CD14-positive monocyte (primary cell): ENCODE measurements around the gene JMJD1C. TPM values are rescaled to one million over a fixed set of nuclear protein-coding genes. Genes with fewer than 3 reads are reported as not detected.

Experiments used
- DNase-seq, 3 donors: peaks; one replicate each; pipeline ENCODE4 v3.0.0-alpha.2; 2011 to 2022
- H2AFZ ChIP-seq: 2 replicates; pipeline ENCODE4 v1.6.0; 2012; ENCODE audit warnings: mild to moderate bottlenecking, low read depth, low read length, inconsistent platforms; ENCODE audit not compliant: insufficient read depth, poor library complexity, severe bottlenecking
- H3K27ac ChIP-seq, 2 donors: 1 replicate in 1 of 2; 2 replicates in 1 of 2; pipeline ENCODE4 v1.5.1; 2012 to 2013; ENCODE audit warnings: low read length in 2 of 2, control low read depth in 1 of 2, inconsistent platforms in 1 of 2, low read depth in 1 of 2, mild to moderate bottlenecking in 1 of 2
- H3K27me3 ChIP-seq, 2 donors: one replicate each; pipeline versions ENCODE4 v1.6.0 to v1.6.1; 2011 to 2013; ENCODE audit warnings: low read length in 2 of 2; ENCODE audit not compliant: control insufficient read depth in 2 of 2, insufficient read depth in 2 of 2
- H3K36me3 ChIP-seq, 2 donors: replicated peaks in 1 of 2; 1 replicate in 1 of 2; 2 replicates in 1 of 2; pipeline versions ENCODE4 v1.5.1 to v1.6.1; 2012 to 2013; ENCODE audit warnings: low read length in 2 of 2, control low read depth in 1 of 2, inconsistent platforms in 1 of 2, mild to moderate bottlenecking in 1 of 2; ENCODE audit not compliant: insufficient read depth in 2 of 2, control insufficient read depth in 1 of 2
- H3K4me1 ChIP-seq, 2 donors: 1 replicate in 1 of 2; 2 replicates in 1 of 2; pipeline versions ENCODE4 v1.5.1 to v1.6.1; 2012 to 2013; ENCODE audit warnings: low read length in 2 of 2, control low read depth in 1 of 2, inconsistent platforms in 1 of 2, mild to moderate bottlenecking in 1 of 2, moderate library complexity in 1 of 2; ENCODE audit not compliant: insufficient read depth in 2 of 2, control insufficient read depth in 1 of 2
- H3K4me2 ChIP-seq: replicated peaks from 2 replicates; pipeline ENCODE3; 2012; ENCODE audit warnings: low read length, moderate library complexity, mild to moderate bottlenecking; ENCODE audit not compliant: poor library complexity, severe bottlenecking; ENCODE audit errors: extremely low read depth
- H3K4me3 ChIP-seq, 3 experiments: fragments of 200-600 bp in 1 of 3; sonication (generic) in 1 of 3; replicated peaks in 1 of 3; 1 replicate in 2 of 3; 2 replicates in 1 of 3; pipeline ENCODE4 v1.5.1; 2011 to 2013; ENCODE audit warnings: low read length in 3 of 3, mild to moderate bottlenecking in 3 of 3, control low read depth in 2 of 3, low read depth in 2 of 3, inconsistent platforms in 1 of 3, moderate library complexity in 1 of 3
- H3K79me2 ChIP-seq: 2 replicates; pipeline ENCODE4 v1.6.0; 2012; ENCODE audit warnings: mild to moderate bottlenecking, control low read depth, inconsistent platforms, low read length, moderate library complexity; ENCODE audit not compliant: insufficient read depth
- H3K9ac ChIP-seq: 2 replicates; pipeline ENCODE4 v1.6.0; 2017; ENCODE audit warnings: low read length, mild to moderate bottlenecking; ENCODE audit not compliant: insufficient read depth, poor library complexity, severe bottlenecking
- H3K9me3 ChIP-seq, 2 donors: replicated peaks in 1 of 2; 1 replicate in 1 of 2; 2 replicates in 1 of 2; pipeline versions ENCODE4 v1.5.1 to v1.6.1; 2012 to 2013; ENCODE audit warnings: low read length in 2 of 2, control low read depth in 1 of 2; ENCODE audit not compliant: control insufficient read depth in 1 of 2, insufficient read depth in 1 of 2
- H4K20me1 ChIP-seq: 2 replicates; pipeline ENCODE4 v1.6.0; 2012; ENCODE audit warnings: mild to moderate bottlenecking, low read length, control low read depth, moderate library complexity; ENCODE audit not compliant: insufficient read depth
- H3K27ac Mint-ChIP-seq, 7 donors: one replicate each; pipeline ENCODE4 v1.8.0; 2020; ENCODE audit warnings: mild to moderate bottlenecking in 7 of 7, mixed read lengths in 7 of 7, moderate library complexity in 6 of 7, inconsistent platforms in 2 of 7
- H3K27me3 Mint-ChIP-seq, 3 donors: one replicate each; pipeline ENCODE4 v1.8.0; 2021 to 2022; ENCODE audit warnings: low read depth in 3 of 3, mild to moderate bottlenecking in 3 of 3, mixed read lengths in 3 of 3, moderate library complexity in 3 of 3, inconsistent platforms in 1 of 3
- H3K36me3 Mint-ChIP-seq, 2 donors: one replicate each; pipeline ENCODE4 v1.8.0; 2020; ENCODE audit warnings: mixed read lengths in 2 of 2, inconsistent platforms in 1 of 2, mild to moderate bottlenecking in 1 of 2
- H3K4me1 Mint-ChIP-seq: one replicate; pipeline ENCODE4 v1.8.0; 2020; ENCODE audit warnings: mild to moderate bottlenecking, mixed read lengths
- H3K4me3 Mint-ChIP-seq, 2 donors: one replicate each; pipeline ENCODE4 v1.8.0; 2020; ENCODE audit warnings: mild to moderate bottlenecking in 2 of 2, mixed read lengths in 2 of 2, moderate library complexity in 1 of 2
- H3K9me3 Mint-ChIP-seq, 7 donors: one replicate each; pipeline ENCODE4 v1.8.0; 2020 to 2022; ENCODE audit warnings: mixed read lengths in 7 of 7, mild to moderate bottlenecking in 6 of 7, moderate library complexity in 6 of 7, inconsistent platforms in 2 of 7
- WGBS: methylation state at CpG from one replicate; pipeline ENCODE4 v1.1.5; 2013; ENCODE audit warnings: missing lambda C conversion rate; ENCODE audit not compliant: insufficient coverage; 5-methylcytosine and 5-hydroxymethylcytosine counted together
- intact Hi-C, 2 donors: fragments of 100-400 bp; cut with micrococcal nuclease; formaldehyde crosslinking; loops; one replicate each; pipeline versions ENCODE4 v1.15.0 to v1.15.1; 2023
- polyA plus RNA-seq, 3 donors: library from polyadenylated mRNA; depleted of rRNA in 1 of 3; unstranded in 2 of 3; stranded (reverse) in 1 of 3; fragments of 300-500 nt in 2 of 3; fragments of >200 nt in 1 of 3; fragmentation: Illumina TruSeq in 2 of 3; gene quantifications; 1 replicate in 2 of 3; 2 replicates in 1 of 3; pipeline ENCODE4 v1.2.3, GENCODE V29; 2012 to 2021
- TF ChIP-seq, protein P1 (sequence below): fragments of 200-600 bp; IDR thresholded peaks from one replicate; pipeline ENCODE4 v1.8.0; 2022; ENCODE audit warnings: antibody characterized with exemption, mild to moderate bottlenecking

Gene JMJD1C
- polyA plus RNA-seq, 3 donors: 27.8 to 84.8 (median 46.5) TPM

- peaks cover 47 to 64% of the 10 kb centered on the region in 2 donors for H3K36me3 ChIP-seq
- H3K9ac ChIP-seq: no peak overlapping the region
- WGBS: 100% methylated on average over 2 of the region's 7 CpGs
- no peak for DNase-seq
- no peak overlapping the region for H3K27ac ChIP-seq
- no peaks in the 10 kb centered on the region for H3K27me3 Mint-ChIP-seq
- H3K9me3 Mint-ChIP-seq: no peaks in the 10 kb centered on the region
- H3K9me3 ChIP-seq: no peaks in the 10 kb centered on the region
- no peaks in the 10 kb centered on the region for H3K4me1 ChIP-seq
- no peaks in the 10 kb centered on the region for H3K27me3 ChIP-seq
- H3K36me3 Mint-ChIP-seq: peaks cover 42 to 57% of the 10 kb centered on the region in 2 donors
- TF ChIP-seq, protein P1, sequence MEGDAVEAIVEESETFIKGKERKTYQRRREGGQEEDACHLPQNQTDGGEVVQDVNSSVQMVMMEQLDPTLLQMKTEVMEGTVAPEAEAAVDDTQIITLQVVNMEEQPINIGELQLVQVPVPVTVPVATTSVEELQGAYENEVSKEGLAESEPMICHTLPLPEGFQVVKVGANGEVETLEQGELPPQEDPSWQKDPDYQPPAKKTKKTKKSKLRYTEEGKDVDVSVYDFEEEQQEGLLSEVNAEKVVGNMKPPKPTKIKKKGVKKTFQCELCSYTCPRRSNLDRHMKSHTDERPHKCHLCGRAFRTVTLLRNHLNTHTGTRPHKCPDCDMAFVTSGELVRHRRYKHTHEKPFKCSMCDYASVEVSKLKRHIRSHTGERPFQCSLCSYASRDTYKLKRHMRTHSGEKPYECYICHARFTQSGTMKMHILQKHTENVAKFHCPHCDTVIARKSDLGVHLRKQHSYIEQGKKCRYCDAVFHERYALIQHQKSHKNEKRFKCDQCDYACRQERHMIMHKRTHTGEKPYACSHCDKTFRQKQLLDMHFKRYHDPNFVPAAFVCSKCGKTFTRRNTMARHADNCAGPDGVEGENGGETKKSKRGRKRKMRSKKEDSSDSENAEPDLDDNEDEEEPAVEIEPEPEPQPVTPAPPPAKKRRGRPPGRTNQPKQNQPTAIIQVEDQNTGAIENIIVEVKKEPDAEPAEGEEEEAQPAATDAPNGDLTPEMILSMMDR: no peak
- H3K79me2 ChIP-seq: no peaks in the 10 kb centered on the region
- peaks cover 3% of the 10 kb centered on the region for H3K4me1 Mint-ChIP-seq
- peaks cover 44% of the 10 kb centered on the region for H4K20me1 ChIP-seq
- no peak overlapping the region for H3K27ac Mint-ChIP-seq
- no peak overlapping the region for H3K4me3 Mint-ChIP-seq
- H3K4me2 ChIP-seq: no peak overlapping the region
- H2AFZ ChIP-seq: no peak overlapping the region
- intact Hi-C loops: loop anchor here in 1 of 2 donors (5.0 kb wide), 1 partner anchor 552 kb away; no protein-coding TSS in a partner anchor
- H3K4me3 ChIP-seq: no peak overlapping the region
Measured at GRCh38 chr10:63165249-63165648, 300.5 kb downstream of the JMJD1C start.

GRCh38 chr10:63164166-63164623 is 301.6 kb downstream of the JMJD1C start:
- H3K4me3 Mint-ChIP-seq: no peak overlapping the region
- peak in 1 of 3 donors; percentile 13 for DNase-seq
- Histone ChIP-seq H3K36me3 (peaks cover 37 to 54% of the 10 kb centered on the region in 2 donors), H4K20me1 (peaks cover 44% of the 10 kb centered on the region), H3K27me3 (no peaks in the 10 kb centered on the region), H3K9me3 (no peaks in the 10 kb centered on the region), H3K9ac (no peak overlapping the region), H3K79me2 (no peaks in the 10 kb centered on the region), H3K27ac (no peak overlapping the region), H3K4me2 (no peak overlapping the region), H3K4me1 (no peaks in the 10 kb centered on the region), H2AFZ (no peak overlapping the region), H3K4me3 (no peak overlapping the region)
- no peaks in the 10 kb centered on the region for H3K9me3 Mint-ChIP-seq
- no peaks in the 10 kb centered on the region for H3K27me3 Mint-ChIP-seq
- H3K4me1 Mint-ChIP-seq: peaks cover 3% of the 10 kb centered on the region
- H3K36me3 Mint-ChIP-seq: peaks cover 32 to 46% of the 10 kb centered on the region in 2 donors
- intact Hi-C loops: no loop called here
- 67% methylated on average over 1 of the region's 2 CpGs for WGBS
- H3K27ac Mint-ChIP-seq: peak overlapping the region in 4 of 7 donors; percentile 7 to 34 (median 32)
- TF ChIP-seq, protein P1: no peak
